GM10248 (cell line): Measurements from ENCODE around the gene FER.

Experiments used
- CTCF ChIA-PET: fragments of 300-600 bp; sonication (Branson Sonifier 250); formaldehyde crosslinking; extraction: SDS; loops from one replicate; lab custom pipeline; 2021; ENCODE audit warnings: antibody characterized with exemption; lab: Yijun Ruan, JAX
- POLR2A ChIA-PET: fragments of 350-650 bp; sonication (Branson Sonifier 250); formaldehyde crosslinking; extraction: SDS; loops from one replicate; lab custom pipeline; 2020; ENCODE audit warnings: antibody characterized with exemption; lab: Yijun Ruan, JAX
- DNase-seq: peaks from one replicate; pipeline ENCODE4 v3.0.0; 2012; ENCODE audit errors: extremely low spot score
- CTCF ChIP-seq: IDR thresholded peaks from 2 replicates; pipeline ENCODE4 v1.5.1; 2012; ENCODE audit warnings: mild to moderate bottlenecking, low read depth; ENCODE audit errors: extremely low read depth, missing control alignments, control extremely low read depth

The FER gene

GRCh38 chr5:109089191-109089590 is 341.5 kb downstream of the FER start:
- DNase-seq = no peak
- ChIA-PET CTCF (interaction anchor here (2.2 kb wide), 1 partner anchor 10 kb away, joined by 5 read pairs; no protein-coding TSS in a partner anchor), POLR2A (no interaction called here)
- TF ChIP-seq CTCF = no peak

DNA sequence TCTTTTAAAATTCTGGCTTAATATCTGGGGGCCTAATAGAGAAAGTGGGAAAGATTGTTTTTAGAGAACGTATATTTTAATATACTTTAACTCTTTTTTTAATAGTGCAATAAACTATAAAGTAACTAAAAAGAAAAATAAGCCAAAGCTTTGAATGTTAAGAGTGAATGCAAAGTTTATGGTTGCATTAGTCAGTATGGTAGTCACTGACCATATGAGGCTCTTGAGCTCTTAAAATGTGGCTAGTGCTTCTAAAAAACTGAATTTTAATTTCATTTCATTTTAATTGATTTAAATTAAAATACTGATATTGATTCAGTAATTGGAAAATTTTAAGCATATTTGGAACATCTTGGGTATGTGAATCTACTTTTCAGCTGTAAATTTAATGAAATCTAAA is 351.4 kb downstream of the FER start:
- no peak for TF ChIP-seq CTCF
- CTCF ChIA-PET = interaction anchor here (1.2 kb wide), 2 partner anchors 10 kb away, joined by 3 to 5 read pairs; no protein-coding TSS in a partner anchor
- POLR2A ChIA-PET = no interaction called here
- DNase-seq = no peak

GRCh38 chr5:109100971-109101370 is 353.3 kb downstream of the FER start:
- POLR2A ChIA-PET = no interaction called here
- CTCF ChIA-PET = no interaction called here
- no peak for DNase-seq
- TF ChIP-seq CTCF = no peak

GRCh38 chr5:109102096-109102690 is 354.5 kb downstream of the FER start:
- ChIA-PET CTCF (no interaction called here), POLR2A (no interaction called here)
- DNase-seq = no peak
- no peak for TF ChIP-seq CTCF

DNA sequence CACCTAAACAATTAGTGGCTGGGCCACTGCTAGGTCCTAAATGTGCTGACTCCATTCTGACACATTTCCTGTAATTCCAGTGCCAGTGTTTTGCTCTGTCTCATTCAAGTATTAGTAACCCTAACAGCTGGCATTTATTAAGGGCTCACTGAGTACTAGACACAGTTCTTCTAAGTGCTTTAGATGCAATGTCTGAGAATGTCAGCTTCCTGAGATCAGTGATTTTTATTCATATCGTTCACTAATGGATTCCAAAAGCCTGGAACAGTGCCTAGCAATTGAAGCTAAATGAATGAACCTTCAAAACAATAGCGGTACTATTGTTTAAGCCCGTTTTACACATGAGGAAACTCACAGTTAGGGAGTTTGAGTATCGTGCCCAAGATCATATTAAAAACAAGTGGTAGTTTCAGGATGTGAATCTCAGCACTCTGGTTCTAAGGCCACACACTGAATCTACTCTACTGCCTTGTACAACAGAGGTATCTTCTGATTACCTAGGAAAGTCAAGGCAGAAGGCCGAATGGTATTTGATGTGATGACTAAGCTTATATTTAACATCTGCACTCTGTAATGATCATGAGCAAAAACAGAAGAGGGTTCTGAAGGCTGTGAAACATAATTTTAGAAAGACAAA is 358.1 kb downstream of the FER start:
- no peak for DNase-seq
- TF ChIP-seq CTCF = no peak
- POLR2A ChIA-PET = no interaction called here
- CTCF ChIA-PET = interaction anchor here (1.2 to 1.3 kb wide), 2 partner anchors 15 to 44 kb away, joined by 3 read pairs; no protein-coding TSS in a partner anchor

GRCh38 chr5:109111680-109112079 is 364.0 kb downstream of the FER start:
- ChIA-PET CTCF (interaction anchor here (1.4 kb wide), 1 partner anchor 29 kb away, joined by 3 read pairs; no protein-coding TSS in a partner anchor), POLR2A (no interaction called here)
- TF ChIP-seq CTCF = no peak
- no peak for DNase-seq
